SK-N-SH (cell line): ENCODE data around the gene CD200R1. TPM values are rescaled to one million over a fixed set of nuclear protein-coding genes. Genes with fewer than 3 reads are reported as not detected.

Experiments
- CTCF ChIA-PET: fragments of 300-600, 350-600 bp; formaldehyde crosslinking; extraction: SDS; loops from one replicate; lab custom pipeline; 2021; lab: Yijun Ruan, JAX
- POLR2A ChIA-PET: fragments of 350-600 bp; sonication (Branson Sonifier 250); formaldehyde crosslinking; extraction: SDS; loops from one replicate; lab custom pipeline; 2020; ENCODE audit warnings: antibody characterized with exemption, inconsistent platforms; lab: Yijun Ruan, JAX
- DNase-seq: peaks from one replicate; pipeline ENCODE4 v3.0.0; 2012
- H2AFZ ChIP-seq: fragments of 200-600 bp; sonication (generic); 2 replicates; pipeline ENCODE4 v1.8.1; 2016; ENCODE audit warnings: antibody characterized with exemption, mild to moderate bottlenecking, low read depth
- H3F3A ChIP-seq: fragments of 200-600 bp; sonication (generic); replicated peaks from 2 replicates; pipeline ENCODE3; 2016; ENCODE audit warnings: antibody characterized with exemption, mild to moderate bottlenecking; ENCODE audit not compliant: insufficient read depth
- H3K27ac ChIP-seq, 2 experiments: fragments of 200-500 bp in 1 of 2; fragments of 200-600 bp in 1 of 2; sonication (Bioruptor generic) in 1 of 2; sonication (generic), shearing (Covaris generic) in 1 of 2; 2 replicates each; pipeline versions ENCODE4 v1.5.1 to v1.6.1; 2014 to 2016; ENCODE audit warnings: low read depth in 2 of 2, inconsistent platforms in 1 of 2, low read length in 1 of 2, mild to moderate bottlenecking in 1 of 2, mixed read lengths in 1 of 2
- H3K27me3 ChIP-seq: fragments of 200-600 bp; sonication (generic), shearing (Covaris generic); 2 replicates; pipeline ENCODE4 v1.6.1; 2016; ENCODE audit warnings: mixed run types; ENCODE audit not compliant: insufficient read depth
- H3K36me3 ChIP-seq, 2 experiments: fragments of 200-500 bp in 1 of 2; fragments of 200-600 bp in 1 of 2; sonication (Bioruptor generic) in 1 of 2; sonication (generic) in 1 of 2; replicated peaks in 1 of 2; 2 replicates each; pipeline versions ENCODE3 to v1.5.1; 2014 to 2016; ENCODE audit warnings: low read length in 1 of 2, mild to moderate bottlenecking in 1 of 2; ENCODE audit not compliant: insufficient read depth in 2 of 2, control insufficient read depth in 1 of 2
- H3K4me1 ChIP-seq, 2 experiments: fragments of 200-500 bp in 1 of 2; fragments of 200-600 bp in 1 of 2; sonication (Bioruptor generic) in 1 of 2; sonication (generic), shearing (Covaris generic) in 1 of 2; 2 replicates each; pipeline versions ENCODE4 v1.5.1 to v1.6.1; 2014 to 2016; ENCODE audit warnings: low read depth in 1 of 2, low read length in 1 of 2, mixed run types in 1 of 2; ENCODE audit not compliant: insufficient read depth in 2 of 2, control insufficient read depth in 1 of 2
- H3K4me2 ChIP-seq: fragments of 200-600 bp; sonication (generic), shearing (Covaris generic); 2 replicates; pipeline ENCODE4 v1.6.1; 2017; ENCODE audit warnings: mixed run types
- H3K4me3 ChIP-seq, 2 experiments: fragments of 200-500 bp in 1 of 2; fragments of 200-600 bp in 1 of 2; sonication (Bioruptor generic) in 1 of 2; sonication (generic), shearing (Covaris generic) in 1 of 2; 2 replicates each; pipeline versions ENCODE4 v1.5.1 to v1.8.1; 2014 to 2016; ENCODE audit warnings: low read depth in 2 of 2, inconsistent platforms in 1 of 2, low read length in 1 of 2, mild to moderate bottlenecking in 1 of 2, mixed read lengths in 1 of 2, moderate library complexity in 1 of 2
- H3K79me2 ChIP-seq: fragments of 200-600 bp; sonication (generic); 2 replicates; pipeline ENCODE4 v1.8.1; 2017; ENCODE audit warnings: mild to moderate bottlenecking; ENCODE audit not compliant: insufficient read depth
- H3K9ac ChIP-seq: fragments of 200-600 bp; sonication (generic); 2 replicates; pipeline ENCODE4 v1.6.1; 2017; ENCODE audit warnings: mixed run types
- H3K9me2 ChIP-seq: fragments of 200-600 bp; sonication (generic); 2 replicates; pipeline ENCODE4 v1.6.1; 2017; ENCODE audit warnings: mixed run types
- H3K9me3 ChIP-seq: fragments of 200-600 bp; sonication (generic); 2 replicates; pipeline ENCODE4 v1.6.1; 2017; ENCODE audit warnings: mixed run types, mild to moderate bottlenecking, moderate library complexity
- H4K20me1 ChIP-seq: fragments of 200-600 bp; sonication (generic); 2 replicates; pipeline ENCODE4 v1.6.1; 2017; ENCODE audit warnings: mild to moderate bottlenecking, mixed run types; ENCODE audit not compliant: insufficient read depth
- EP300 ChIP-seq, 2 experiments: IDR thresholded peaks; 2 replicates each; pipeline versions ENCODE4 v1.4.0 to v1.6.1; 2012; ENCODE audit warnings: borderline replicate concordance in 1 of 2, low read depth in 1 of 2, low read length in 1 of 2
- FOXM1 ChIP-seq: IDR thresholded peaks from 2 replicates; pipeline ENCODE4 v1.4.0; 2012; ENCODE audit warnings: low read depth, mild to moderate bottlenecking
- MEF2A ChIP-seq: IDR thresholded peaks from 2 replicates; pipeline ENCODE4 v1.4.0; 2012; ENCODE audit warnings: low read depth, borderline replicate concordance
- MXI1 ChIP-seq: IDR thresholded peaks from 2 replicates; pipeline ENCODE4 v1.6.1; 2012; ENCODE audit warnings: mild to moderate bottlenecking, low read depth, low read length, improper control_type of control experiment
- POLR2AphosphoS5 ChIP-seq: IDR thresholded peaks from 2 replicates; pipeline ENCODE4 v1.6.1; 2012; ENCODE audit warnings: low read depth, low read length
- RAD21 ChIP-seq: IDR thresholded peaks from 2 replicates; pipeline ENCODE4 v1.6.1; 2012; ENCODE audit warnings: mild to moderate bottlenecking, low read length
- RFX5 ChIP-seq: IDR thresholded peaks from 2 replicates; pipeline ENCODE4 v1.6.1; 2012; ENCODE audit warnings: mild to moderate bottlenecking, improper control_type of control experiment, low read length
- RXRA ChIP-seq: IDR thresholded peaks from 2 replicates; pipeline ENCODE4 v1.4.0; 2012; ENCODE audit warnings: low read depth, mild to moderate bottlenecking, borderline replicate concordance
- SIN3A ChIP-seq: IDR thresholded peaks from 2 replicates; pipeline ENCODE4 v1.6.1; 2012; ENCODE audit warnings: low read depth, mild to moderate bottlenecking, low read length, moderate library complexity, borderline replicate concordance
- SMC3 ChIP-seq: IDR thresholded peaks from 2 replicates; pipeline ENCODE4 v1.6.1; 2012; ENCODE audit warnings: low read depth, low read length, improper control_type of control experiment
- WGBS: methylation state at CpG from one replicate; pipeline ENCODE4 v1.1.6; 2017; ENCODE audit warnings: low lambda C conversion rate; 5-methylcytosine and 5-hydroxymethylcytosine counted together
- polyA plus RNA-seq, 3 experiments: library from polyadenylated mRNA; depleted of rRNA; stranded (reverse); fragments of >200 nt; gene quantifications; 2 replicates each; pipeline ENCODE4 v1.2.3, GENCODE V29; 2012
- TF ChIP-seq, protein P1 (sequence below): fragments of 150-350 bp; IDR thresholded peaks from 2 replicates; pipeline ENCODE4 v1.6.1; 2016; ENCODE audit warnings: mild to moderate bottlenecking, low read depth, low read length
- TF ChIP-seq, protein P2 (sequence below): fragments of 200-600 bp; sonication (generic); IDR thresholded peaks from 2 replicates; pipeline ENCODE4 v1.6.1; 2017; ENCODE audit warnings: antibody characterized with exemption, mild to moderate bottlenecking, moderate library complexity
- TF ChIP-seq, protein P3 (sequence below): IDR thresholded peaks from 2 replicates; pipeline ENCODE4 v1.4.0; 2012; ENCODE audit warnings: low read depth, borderline replicate concordance

The CD200R1 gene
- polyA plus RNA-seq, 1 of the 3 experiments (the other 2 are of a cell fraction): 0.02 TPM

DNA sequence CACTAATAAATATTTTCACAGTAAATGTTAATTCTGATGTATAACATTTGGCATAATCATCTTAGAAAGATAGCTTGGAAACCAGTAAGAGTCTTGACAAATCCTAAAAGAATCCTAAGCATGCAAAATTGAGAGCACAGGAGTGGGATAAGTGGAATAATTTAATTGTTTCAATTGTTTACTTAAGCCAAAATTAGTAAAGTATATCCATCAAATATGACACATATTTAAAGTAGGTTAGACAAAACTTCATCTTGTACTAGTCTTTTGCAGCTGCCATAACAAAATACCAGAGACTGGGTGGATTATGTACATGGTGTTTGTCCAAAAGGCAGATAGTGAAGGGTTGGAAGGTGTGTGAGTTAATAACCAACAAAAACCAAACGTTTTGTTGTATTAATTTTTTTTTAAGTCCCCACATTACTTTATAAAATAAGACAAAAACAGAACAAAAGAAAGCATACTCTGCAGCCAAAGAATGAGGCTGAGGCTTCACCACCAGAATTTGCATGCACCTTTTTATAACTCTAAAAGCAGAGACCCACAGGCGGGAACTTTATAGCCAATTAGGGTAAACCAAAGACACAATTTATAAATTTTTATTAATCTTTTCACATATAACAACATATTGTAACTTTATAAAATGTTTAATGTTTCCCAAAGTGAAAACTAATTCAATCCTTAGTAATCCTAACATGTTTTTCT is 86.4 kb downstream of the CD200R1 start (continued):
- TF ChIP-seq SMC3 (no peak), MXI1 (no peak), POLR2AphosphoS5 (no peak)
- TF ChIP-seq, protein P1, sequence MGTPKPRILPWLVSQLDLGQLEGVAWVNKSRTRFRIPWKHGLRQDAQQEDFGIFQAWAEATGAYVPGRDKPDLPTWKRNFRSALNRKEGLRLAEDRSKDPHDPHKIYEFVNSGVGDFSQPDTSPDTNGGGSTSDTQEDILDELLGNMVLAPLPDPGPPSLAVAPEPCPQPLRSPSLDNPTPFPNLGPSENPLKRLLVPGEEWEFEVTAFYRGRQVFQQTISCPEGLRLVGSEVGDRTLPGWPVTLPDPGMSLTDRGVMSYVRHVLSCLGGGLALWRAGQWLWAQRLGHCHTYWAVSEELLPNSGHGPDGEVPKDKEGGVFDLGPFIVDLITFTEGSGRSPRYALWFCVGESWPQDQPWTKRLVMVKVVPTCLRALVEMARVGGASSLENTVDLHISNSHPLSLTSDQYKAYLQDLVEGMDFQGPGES: no peak
- TF ChIP-seq, protein P2, sequence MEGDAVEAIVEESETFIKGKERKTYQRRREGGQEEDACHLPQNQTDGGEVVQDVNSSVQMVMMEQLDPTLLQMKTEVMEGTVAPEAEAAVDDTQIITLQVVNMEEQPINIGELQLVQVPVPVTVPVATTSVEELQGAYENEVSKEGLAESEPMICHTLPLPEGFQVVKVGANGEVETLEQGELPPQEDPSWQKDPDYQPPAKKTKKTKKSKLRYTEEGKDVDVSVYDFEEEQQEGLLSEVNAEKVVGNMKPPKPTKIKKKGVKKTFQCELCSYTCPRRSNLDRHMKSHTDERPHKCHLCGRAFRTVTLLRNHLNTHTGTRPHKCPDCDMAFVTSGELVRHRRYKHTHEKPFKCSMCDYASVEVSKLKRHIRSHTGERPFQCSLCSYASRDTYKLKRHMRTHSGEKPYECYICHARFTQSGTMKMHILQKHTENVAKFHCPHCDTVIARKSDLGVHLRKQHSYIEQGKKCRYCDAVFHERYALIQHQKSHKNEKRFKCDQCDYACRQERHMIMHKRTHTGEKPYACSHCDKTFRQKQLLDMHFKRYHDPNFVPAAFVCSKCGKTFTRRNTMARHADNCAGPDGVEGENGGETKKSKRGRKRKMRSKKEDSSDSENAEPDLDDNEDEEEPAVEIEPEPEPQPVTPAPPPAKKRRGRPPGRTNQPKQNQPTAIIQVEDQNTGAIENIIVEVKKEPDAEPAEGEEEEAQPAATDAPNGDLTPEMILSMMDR: no peak

DNA sequence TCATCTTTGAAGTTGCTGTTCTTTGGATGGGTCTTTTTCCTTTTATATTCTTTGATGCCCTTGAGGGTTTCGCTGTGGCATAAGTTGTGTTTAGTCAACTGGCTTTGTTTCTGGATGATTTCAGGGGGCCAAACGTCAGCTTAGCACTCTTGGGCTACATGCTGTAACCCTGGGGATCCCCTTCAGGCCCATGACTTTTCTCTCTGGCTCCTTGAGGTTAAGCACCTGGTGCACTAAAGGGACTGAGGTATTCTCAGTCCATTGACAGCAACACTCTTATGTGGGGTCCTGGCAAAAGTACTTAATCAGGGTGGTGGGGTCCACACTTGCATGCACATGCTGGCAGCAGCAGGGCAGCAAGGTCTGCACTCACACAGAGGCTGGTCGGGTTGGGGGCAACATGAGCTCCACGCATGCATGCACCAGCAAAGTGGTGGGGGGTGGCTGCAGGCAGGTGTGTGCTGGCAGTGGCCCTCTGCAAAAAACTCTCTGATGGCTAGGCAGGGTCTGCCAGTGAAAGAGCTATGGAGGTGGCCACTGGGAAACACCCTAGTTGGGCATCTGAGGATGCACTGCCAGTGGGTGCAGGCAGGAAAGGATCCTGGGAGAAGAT is 90.1 kb downstream of the CD200R1 start:
- no peaks in the 10 kb centered on the region for H3K4me1 ChIP-seq
- H3K27me3 ChIP-seq: no peaks in the 10 kb centered on the region
- no peak overlapping the region for H3K4me3 ChIP-seq
- no peaks in the 10 kb centered on the region for H3F3A ChIP-seq
- H3K9me2 ChIP-seq: no peaks in the 10 kb centered on the region
- no peak overlapping the region for H3K4me2 ChIP-seq
- no peak overlapping the region for H3K9ac ChIP-seq
- no peak overlapping the region for H2AFZ ChIP-seq
- DNase-seq: no peak
- no peak overlapping the region for H3K27ac ChIP-seq
- WGBS: 50% methylated on average over 4 of the region's 4 CpGs
- H3K36me3 ChIP-seq: no peaks in the 10 kb centered on the region
- TF ChIP-seq EP300 (IDR thresholded peaks at IDR 0.05; ENCODE audit: borderline replicate concordance in 1 of 2, low read depth in 1 of 2, low read length in 1 of 2) (no peak), FOXM1 (no peak), SMC3 (no peak), RXRA (no peak), RFX5 (no peak), MEF2A (no peak), RAD21 (no peak), SIN3A (no peak)
- TF ChIP-seq, protein P3, sequence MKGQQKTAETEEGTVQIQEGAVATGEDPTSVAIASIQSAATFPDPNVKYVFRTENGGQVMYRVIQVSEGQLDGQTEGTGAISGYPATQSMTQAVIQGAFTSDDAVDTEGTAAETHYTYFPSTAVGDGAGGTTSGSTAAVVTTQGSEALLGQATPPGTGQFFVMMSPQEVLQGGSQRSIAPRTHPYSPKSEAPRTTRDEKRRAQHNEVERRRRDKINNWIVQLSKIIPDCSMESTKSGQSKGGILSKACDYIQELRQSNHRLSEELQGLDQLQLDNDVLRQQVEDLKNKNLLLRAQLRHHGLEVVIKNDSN: no peak
- H3K9me3 ChIP-seq: no peaks in the 10 kb centered on the region
- H4K20me1 ChIP-seq: no peaks in the 10 kb centered on the region
- CTCF ChIA-PET: interaction anchor here (0.8 to 1.3 kb wide), 4 partner anchors 19 to 350 kb away, joined by 3 read pairs; no protein-coding TSS in a partner anchor
- POLR2A ChIA-PET: no interaction called here
- H3K79me2 ChIP-seq: no peaks in the 10 kb centered on the region
